Measurements from ENCODE around the gene LECT2. TPM values are rescaled to one million over a fixed set of nuclear protein-coding genes. Genes with fewer than 3 reads are reported as not detected.

Gene LECT2
- total and polyA plus RNA-seq, 8 donors = not detected

GRCh38 chr5:135942202-135942771, 12.5 kb downstream of the LECT2 start:
- intact Hi-C loops (cut with DNase I; ENCODE audit: low total_unique reads) = loop anchor here (10.0 kb wide), 2 partner anchors 113 to 273 kb away; no protein-coding TSS in a partner anchor
- Histone ChIP-seq H3K4me1 (no peaks in the 10 kb centered on the region), H3K27me3 (peaks cover 0 to 10% (median 0%) of the 10 kb centered on the region in 3 donors), H3K9me3 (no peaks in the 10 kb centered on the region), H3K27ac (no peak overlapping the region), H3K36me3 (no peaks in the 10 kb centered on the region), H3K4me3 (no peak overlapping the region)
- no peak for TF ChIP-seq CTCF (IDR thresholded peaks at IDR 0.05)
- TF ChIP-seq POLR2AphosphoS5 (IDR thresholded peaks at IDR 0.05) = no peak
- no peak for TF ChIP-seq EP300 (IDR thresholded peaks at IDR 0.05)
- TF ChIP-seq POLR2A (IDR thresholded peaks at IDR 0.05) = no peak
- DNase-seq = no peak
- WGBS, 5 donors = 57 to 78% (median 69%) methylated on average over 3 of the region's 3 CpGs

- intact Hi-C loops (cut with DNase I; ENCODE audit: low total_unique reads) = loop anchor here (10.0 kb wide), 2 partner anchors 113 to 273 kb away; no protein-coding TSS in a partner anchor
- Histone ChIP-seq H3K36me3 (no peaks in the 10 kb centered on the region), H3K4me1 (no peaks in the 10 kb centered on the region), H3K4me3 (no peak overlapping the region), H3K27ac (no peak overlapping the region), H3K27me3 (peaks cover 0 to 10% (median 0%) of the 10 kb centered on the region in 3 donors), H3K9me3 (no peaks in the 10 kb centered on the region)
- TF ChIP-seq POLR2AphosphoS5 (IDR thresholded peaks at IDR 0.05) (no peak), POLR2A (IDR thresholded peaks at IDR 0.05) (no peak), CTCF (IDR thresholded peaks at IDR 0.05) (no peak), EP300 (IDR thresholded peaks at IDR 0.05) (no peak)
- 58 to 74% (median 69%) methylated on average over 2 of the region's 2 CpGs for WGBS, 5 donors
- DNase-seq = no peak
Observed at GRCh38 chr5:135941711-135942110, 13.1 kb downstream of the LECT2 start.

GRCh38 chr5:135937245-135937911, 17.4 kb downstream of the LECT2 start:
- Histone ChIP-seq H3K4me1 (no peaks in the 10 kb centered on the region), H3K27me3 (peaks cover 0 to 7% (median 0%) of the 10 kb centered on the region in 3 donors), H3K27ac (no peak overlapping the region), H3K9me3 (no peaks in the 10 kb centered on the region), H3K4me3 (no peak overlapping the region), H3K36me3 (no peaks in the 10 kb centered on the region)
- intact Hi-C loops (cut with DNase I; ENCODE audit: low total_unique reads) = no loop called here
- 84 to 90% (median 88%) methylated on average over 5 of the region's 5 CpGs for WGBS, 5 donors
- TF ChIP-seq CTCF (IDR thresholded peaks at IDR 0.05) (no peak), POLR2A (IDR thresholded peaks at IDR 0.05) (no peak)
- DNase-seq = no peak

- Histone ChIP-seq H3K27ac (no peak overlapping the region), H3K9me3 (no peaks in the 10 kb centered on the region), H3K27me3 (peaks cover 0 to 28% (median 17%) of the 10 kb centered on the region in 3 donors), H3K4me3 (no peak overlapping the region), H3K4me1 (peaks cover 9 to 10% (median 9%) of the 10 kb centered on the region in 4 donors), H3K36me3 (no peaks in the 10 kb centered on the region)
- TF ChIP-seq EP300 (IDR thresholded peaks at IDR 0.05) (no peak), CTCF (IDR thresholded peaks at IDR 0.05) (no peak), POLR2A (IDR thresholded peaks at IDR 0.05) (no peak), POLR2AphosphoS5 (IDR thresholded peaks at IDR 0.05) (no peak)
- intact Hi-C loops (cut with DNase I; ENCODE audit: low total_unique reads) = no loop called here
- peak in 1 of 2 donors; percentile 28 for DNase-seq
- 50 to 69% (median 61%) methylated on average over 3 of the region's 3 CpGs for WGBS, 5 donors
Observed at GRCh38 chr5:135934939-135935338, 19.8 kb downstream of the LECT2 start.
